Measurements from ENCODE around the gene SLC38A8.

Gene SLC38A8

GRCh38 chr16:84042308-84042878 is at the start of gene SLC38A8:
TSS of gene SLC38A8 (minus strand) at chr16:84042795. CDS start at chr16:84042157, 638 bp downstream.
- H3K27ac ChIP-seq, result no peak within 1 kb of the TSS
- TF ChIP-seq CTCF (conservative IDR thresholded peaks at IDR 0.05), result no peak
- TF ChIP-seq ZFX (IDR thresholded peaks at IDR 0.05), result no peak

GRCh38 chr16:84091460-84091859 is 48.9 kb upstream of the SLC38A8 start:
- no peak overlapping the region for H3K27ac ChIP-seq
- TF ChIP-seq CTCF (conservative IDR thresholded peaks at IDR 0.05), result no peak
- no peak for TF ChIP-seq ZFX (IDR thresholded peaks at IDR 0.05)

GRCh38 chr16:84090211-84090610 is 47.6 kb upstream of the SLC38A8 start:
- H3K27ac ChIP-seq, result no peak overlapping the region

DNA sequence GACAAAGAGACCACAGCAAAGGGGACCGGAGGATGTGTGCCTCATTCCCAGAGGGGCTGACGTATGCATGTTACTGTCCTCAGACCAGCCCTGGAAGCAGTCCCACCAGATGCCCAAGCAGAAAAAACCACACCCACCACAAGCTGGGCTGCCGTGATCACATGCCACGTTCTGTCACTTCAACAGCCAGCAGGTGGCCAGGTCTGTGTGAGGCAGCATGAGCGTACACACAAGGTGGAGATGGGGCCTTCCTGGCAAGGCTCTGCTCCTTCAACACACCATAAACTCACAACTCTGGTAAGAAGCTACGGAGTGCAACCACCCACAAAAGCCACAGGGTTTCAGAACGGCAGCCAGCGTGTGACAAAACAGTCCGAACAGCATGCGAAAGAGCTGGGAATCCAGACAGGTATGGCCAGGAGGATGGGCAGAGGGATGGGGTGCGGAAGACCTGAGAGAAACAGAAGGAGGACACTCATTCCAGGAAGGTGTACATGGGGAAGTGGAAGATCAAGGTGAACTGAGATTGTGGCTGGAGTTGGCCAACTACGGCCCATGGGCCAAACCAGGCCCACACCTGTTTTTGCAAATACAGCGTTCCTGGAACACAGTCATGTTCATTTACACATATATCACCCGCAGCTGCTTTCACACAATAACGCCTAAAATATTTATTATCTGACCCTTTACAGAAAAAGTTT is 46.2 kb upstream of the SLC38A8 start:
- TF ChIP-seq CTCF (conservative IDR thresholded peaks at IDR 0.05), result no peak
- no peak for TF ChIP-seq ZFX (IDR thresholded peaks at IDR 0.05)
- H3K27ac ChIP-seq, result no peak overlapping the region

More at GRCh38 chr16:84090211-84090610, 47.6 kb upstream of the SLC38A8 start:
- TF ChIP-seq CTCF (conservative IDR thresholded peaks at IDR 0.05), result no peak
- no peak for TF ChIP-seq ZFX (IDR thresholded peaks at IDR 0.05)

DNA sequence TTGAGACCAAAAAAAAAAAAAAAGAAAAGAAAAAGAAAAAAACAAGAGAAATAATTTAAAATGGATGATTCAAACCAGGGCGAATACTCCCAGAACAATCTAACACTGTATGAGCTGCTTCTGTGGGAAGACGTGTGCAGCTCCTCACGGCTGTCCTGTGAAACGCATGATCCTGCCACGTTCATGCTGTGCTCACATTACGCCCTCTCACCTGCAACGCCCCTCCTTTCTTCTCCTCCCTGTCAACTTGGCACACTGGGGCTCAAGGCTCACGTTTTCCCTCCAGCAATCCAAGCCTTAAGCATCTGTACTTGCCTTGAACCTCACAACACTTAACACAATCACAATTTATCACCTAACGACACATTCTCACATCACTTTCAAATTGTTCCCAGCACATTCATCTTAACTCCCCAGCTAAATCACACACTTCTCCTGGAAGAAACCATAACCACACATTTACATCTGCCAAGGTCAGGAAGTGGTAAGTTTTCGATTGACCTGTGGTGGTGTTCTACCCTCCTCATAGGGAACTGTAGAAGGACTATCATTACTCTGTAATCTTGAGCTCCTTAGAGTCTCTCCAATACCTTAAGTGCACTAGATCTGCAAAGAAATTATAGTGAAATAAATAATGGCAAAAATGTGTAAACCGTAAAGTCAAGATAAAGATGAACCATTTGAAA is 45.0 kb upstream of the SLC38A8 start:
- TF ChIP-seq ZFX (IDR thresholded peaks at IDR 0.05) (no peak), CTCF (conservative IDR thresholded peaks at IDR 0.05) (no peak)
- no peak overlapping the region for H3K27ac ChIP-seq

GRCh38 chr16:84087001-84087400 is 44.4 kb upstream of the SLC38A8 start:
- no peak overlapping the region for H3K27ac ChIP-seq
- TF ChIP-seq ZFX (IDR thresholded peaks at IDR 0.05), result no peak
- no peak for TF ChIP-seq CTCF (conservative IDR thresholded peaks at IDR 0.05)

GRCh38 chr16:84086341-84086740 is 43.7 kb upstream of the SLC38A8 start:
- TF ChIP-seq CTCF (conservative IDR thresholded peaks at IDR 0.05) (no peak), ZFX (IDR thresholded peaks at IDR 0.05) (no peak)
- H3K27ac ChIP-seq, result no peak overlapping the region
